NCI-H187 (cell line): ENCODE measurements around the gene HCN4.
"Not testable (repeated sequence)": the region's sequence is repeated elsewhere in the genome, so short reads cannot be mapped to it uniquely, and the experiment has no call there.

Experiments
- DNase-seq, 2 experiments: peaks; one replicate each; lab custom pipeline; 2025; lab: John Stamatoyannopoulos, UW

Gene HCN4

DNA sequence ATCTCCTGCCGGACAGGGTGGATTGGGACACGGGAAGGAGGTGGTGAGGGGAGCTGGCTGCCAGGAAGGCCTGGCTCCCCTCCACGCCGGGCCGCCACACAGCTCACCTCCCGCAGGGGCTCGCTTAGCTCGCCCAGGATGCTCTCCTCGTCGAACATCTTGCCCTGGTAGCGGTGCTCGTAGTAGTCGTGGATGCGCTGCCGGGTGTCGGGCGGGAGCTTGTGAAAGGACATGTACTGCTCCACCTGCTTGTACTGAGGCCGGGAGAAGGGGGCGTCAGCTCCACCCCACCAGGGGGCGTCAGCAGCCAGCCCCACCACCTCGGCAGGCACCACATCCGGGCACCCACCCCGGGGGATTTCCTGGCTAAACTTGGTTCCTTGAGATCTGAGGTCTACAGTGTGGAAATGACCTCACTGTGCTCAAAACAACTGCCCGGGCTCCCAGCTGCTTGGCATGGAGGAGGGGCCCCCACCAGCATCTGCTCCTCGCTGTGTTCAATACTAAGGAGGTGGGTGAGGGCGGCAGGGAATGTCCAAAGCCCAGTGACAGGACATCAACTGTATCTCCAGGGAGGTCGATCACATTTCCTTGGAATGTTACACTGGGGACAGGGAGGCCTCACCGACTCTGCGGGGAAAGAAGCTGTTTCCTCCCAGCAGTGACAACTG, 43.4 kb downstream of the HCN4 start:
- DNase-seq = no peak

DNA sequence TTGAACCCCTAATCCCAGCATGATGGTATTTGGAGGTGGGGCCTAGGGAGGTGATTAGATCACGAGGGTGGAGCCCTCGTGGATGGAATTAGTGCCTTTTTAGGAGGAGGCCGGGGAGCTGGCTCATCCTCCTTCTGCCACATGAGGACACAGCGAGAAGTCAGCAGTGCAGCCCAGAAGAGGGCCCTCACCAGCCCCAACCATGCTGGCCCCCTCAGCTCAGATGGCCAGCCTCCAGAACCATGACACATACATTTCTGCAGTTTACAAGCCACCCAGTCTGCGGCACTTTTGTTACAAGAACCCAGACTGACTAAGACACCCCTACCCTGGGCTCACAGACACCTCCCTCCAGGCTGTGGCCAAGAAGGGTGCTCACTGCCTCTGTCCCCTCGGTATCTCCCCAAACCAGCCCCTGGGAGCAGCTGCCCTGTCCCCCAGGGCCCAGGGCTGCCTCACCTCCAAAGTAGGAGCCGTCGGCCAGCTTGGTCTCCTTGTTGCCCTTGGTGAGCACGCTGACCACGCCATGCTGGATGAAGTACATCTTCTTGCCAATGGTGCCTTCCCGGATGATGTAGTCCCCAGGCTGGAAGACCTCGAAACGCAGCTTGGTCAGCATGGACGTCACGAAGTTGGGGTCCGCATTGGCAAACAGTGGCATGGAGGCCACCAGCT, 44.1 kb downstream of the HCN4 start:
- DNase-seq = no peak

DNA sequence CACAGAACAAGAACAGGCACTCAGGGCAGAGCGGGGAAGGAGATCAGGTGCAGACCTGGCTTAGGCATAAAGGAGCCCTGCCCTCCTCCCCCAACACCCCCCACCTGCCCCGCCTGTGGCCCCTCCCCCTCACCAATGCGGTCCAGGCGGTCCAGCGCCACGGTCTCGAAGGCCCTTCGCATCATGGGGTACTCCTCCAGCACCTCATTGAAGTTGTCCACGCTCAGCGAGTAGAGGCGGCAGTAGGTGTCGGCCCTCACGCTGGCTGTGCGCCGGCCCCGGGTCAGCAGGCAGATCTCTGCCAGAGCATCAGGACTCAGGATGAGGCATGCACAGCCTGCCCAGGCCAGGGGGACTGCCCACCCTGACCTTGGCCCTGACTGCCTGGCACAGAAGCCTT, 44.8 kb downstream of the HCN4 start:
- DNase-seq = no peak

DNA sequence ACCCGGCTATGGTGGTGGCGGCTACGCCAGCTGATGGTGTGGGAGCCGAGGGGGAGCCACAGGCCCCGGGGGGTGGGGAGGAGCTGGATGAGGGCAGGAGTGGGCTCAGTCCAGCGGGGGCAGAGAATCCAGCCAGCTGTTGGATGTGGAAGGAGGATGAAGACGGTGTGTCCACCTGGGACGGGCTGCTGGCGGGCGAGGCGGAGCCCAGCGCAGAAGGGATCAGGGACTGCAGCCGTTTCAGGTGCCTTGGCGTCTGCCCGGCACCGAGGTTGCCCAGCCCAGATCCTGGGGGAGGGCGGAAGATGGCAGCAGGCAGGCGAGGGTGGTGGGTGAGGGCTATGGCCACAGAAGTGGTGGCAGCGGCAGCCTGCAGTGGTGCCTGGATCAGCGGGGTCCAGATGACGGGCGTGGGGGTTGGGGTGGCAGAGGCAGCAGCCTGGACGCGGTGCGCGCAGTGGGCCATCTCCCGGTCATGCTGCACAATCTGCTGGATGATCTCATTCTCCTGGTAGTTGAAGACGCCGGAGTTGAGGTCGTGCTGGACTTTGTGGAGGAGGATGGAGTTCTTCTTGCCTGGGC, 45.3 kb downstream of the HCN4 start:
- DNase-seq = no peak

GRCh38 chr15:73322665-73323373, 45.9 kb downstream of the HCN4 start:
- no peak for DNase-seq

- no peak for DNase-seq
Measured at GRCh38 chr15:73321496-73322450, 47.0 kb downstream of the HCN4 start.

DNA sequence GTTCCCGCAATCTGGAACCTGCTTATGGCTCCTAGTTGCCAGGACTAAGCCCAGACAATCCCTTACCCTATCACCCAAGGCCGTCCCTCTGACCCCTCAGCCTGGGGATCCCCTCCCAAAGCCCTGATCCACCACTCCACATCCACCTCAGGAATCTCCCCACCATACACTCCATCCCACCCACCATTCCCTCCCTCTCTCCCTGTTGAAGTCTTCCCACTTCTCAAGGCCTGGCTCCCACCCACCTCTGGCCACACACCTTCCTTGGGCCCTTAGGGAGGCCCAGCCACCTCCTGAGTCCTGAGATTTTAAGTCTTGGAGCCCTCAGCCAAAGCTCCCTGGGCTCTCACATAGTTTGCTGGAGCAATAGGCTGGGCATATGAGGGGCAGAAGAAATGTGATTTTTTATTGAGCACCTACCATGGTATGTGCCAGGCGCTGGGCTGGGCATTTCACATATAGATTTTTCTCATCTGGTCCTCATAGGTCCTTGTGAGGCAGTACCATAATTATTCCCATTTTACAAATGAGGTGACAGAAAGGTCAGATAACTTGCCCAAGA, 48.1 kb downstream of the HCN4 start:
- DNase-seq = no peak

GRCh38 chr15:73319460-73320245, 49.1 kb downstream of the HCN4 start:
- DNase-seq = no peak

DNA sequence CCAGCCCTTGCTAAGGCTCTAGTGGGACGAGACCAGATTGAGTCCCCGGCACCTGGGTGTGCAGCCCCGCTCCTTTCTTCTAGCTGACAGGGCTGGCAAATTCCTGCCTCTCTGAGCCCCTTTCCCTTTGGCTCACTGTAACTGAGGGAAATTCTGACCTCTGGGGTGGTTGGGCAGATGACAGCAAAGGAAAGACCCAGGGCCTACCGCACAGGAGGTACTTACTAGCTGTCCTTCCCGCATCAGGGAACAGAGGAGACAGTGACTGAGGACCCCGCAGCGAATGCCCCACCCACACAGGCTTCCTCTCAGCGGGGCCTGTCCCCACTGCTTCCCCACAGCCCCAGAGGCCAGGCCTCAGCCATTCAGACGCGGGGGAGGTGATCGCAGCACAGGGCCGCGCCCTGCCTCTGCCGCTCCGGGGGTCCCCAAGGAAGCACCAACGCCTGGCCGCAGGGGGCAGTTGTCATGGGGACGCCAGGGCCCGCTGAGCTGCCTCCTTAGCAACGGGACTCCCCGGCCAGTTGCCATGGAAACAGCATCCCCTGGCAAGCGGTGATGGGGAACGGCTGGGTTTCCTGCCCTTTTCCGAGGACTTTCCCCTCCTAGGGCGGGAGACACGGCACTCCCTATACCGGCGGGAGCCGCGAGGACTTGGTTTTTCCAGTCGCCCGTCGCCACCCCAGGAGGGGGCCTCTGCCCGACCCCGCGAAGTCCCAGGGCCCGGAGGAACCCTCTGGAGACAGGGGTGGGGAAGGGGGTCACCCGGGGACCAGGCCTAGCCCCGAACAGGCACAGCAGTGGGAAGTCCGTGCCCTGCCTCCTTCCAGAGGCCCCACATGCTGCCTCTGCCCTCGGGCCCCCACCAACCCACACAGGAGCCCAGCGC, 50.1 kb downstream of the HCN4 start:
- no peak for DNase-seq

- no peak for DNase-seq
Measured at GRCh38 chr15:73317651-73318462, 50.9 kb downstream of the HCN4 start.

DNA sequence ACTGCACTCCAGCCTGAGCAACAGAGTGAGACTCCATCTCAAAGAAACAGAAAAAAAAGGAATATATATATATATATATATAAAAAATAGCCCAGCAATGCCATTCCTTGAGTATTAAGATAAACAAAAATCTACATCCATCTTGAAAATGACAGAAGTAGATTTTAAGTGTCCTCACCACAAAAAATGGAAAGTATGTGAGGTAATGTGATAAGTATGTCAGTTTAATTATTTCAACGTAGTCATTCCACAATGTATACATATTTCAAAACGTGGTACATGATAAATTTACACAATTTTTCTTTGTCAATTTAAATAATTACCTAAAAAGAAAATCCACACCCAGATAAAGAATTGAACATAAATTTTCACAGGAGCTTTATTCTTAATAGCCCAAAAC, 54.9 kb downstream of the HCN4 start:
- no peak for DNase-seq

GRCh38 chr15:73308305-73308704, 60.5 kb downstream of the HCN4 start:
- DNase-seq = no peak

DNA sequence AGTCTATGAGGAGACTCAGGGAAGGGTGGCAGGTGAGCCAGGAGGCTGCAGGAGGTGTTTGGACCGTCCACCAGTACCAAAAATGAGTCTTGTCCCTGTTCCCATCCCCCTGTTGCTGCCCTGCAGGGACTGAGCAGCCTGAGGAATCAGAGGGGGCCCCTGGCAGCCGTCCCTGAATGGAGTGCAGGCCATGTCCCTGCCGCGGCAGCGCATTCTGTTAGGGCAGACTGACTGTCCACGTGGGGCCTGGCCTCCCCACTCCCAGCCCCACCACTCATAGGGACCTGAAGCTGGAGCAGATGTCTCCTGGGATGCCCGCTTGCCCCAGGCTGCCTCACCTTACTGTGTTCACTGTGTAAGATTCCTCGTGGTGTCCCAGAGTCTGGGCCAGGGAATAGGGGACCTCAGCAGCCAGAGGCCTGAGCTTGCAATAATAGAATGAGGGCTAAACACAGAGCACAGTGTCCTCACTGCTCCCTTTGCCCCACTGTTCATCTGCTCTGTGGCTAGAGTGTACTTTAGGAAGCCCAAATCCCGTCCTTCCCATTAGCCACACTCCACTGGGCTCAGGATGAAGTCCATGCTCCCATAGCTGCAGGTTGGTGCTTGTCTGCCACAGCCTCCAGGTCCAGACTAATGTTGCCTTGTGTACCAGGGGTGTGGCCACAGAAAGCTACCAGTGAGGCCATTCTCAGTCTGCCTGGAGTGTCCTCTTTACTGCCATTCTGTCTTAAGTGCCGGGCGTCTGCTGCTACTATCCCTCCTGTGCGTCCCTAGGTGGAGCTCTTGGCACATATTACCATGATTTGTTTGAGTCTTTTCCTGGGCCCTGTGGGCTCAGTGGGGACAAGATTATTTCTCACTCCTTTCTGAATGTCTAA, 63.2 kb downstream of the HCN4 start:
- DNase-seq = peak; percentile 69 to 85

GRCh38 chr15:73303636-73304035, 65.1 kb downstream of the HCN4 start:
- DNase-seq = no peak

DNA sequence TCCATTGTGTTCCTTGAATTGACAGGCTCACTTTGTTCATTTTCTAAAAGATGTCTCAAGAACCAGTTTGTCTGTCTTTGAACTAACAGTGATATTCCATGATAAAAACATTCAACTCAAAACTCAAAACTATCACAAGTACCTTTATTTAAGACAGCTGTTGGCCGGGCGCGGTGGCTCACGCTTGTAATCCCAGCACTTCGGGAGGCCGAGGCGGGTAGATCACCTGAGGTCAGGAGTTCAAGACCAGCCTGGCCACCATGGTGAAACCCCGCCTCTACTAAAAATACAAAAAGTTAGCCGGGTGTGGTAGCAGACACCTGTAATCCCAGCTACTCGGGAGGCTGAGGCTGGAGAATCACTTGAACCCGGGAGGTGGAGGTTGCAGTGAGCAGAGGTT, 68.5 kb downstream of the HCN4 start:
- not testable (repeated sequence) for DNase-seq

- DNase-seq = no peak
Measured at GRCh38 chr15:73298522-73299245, 70.1 kb downstream of the HCN4 start.
